A673 (cell line): ENCODE measurements around the gene ISM1. TPM values are rescaled to one million over a fixed set of nuclear protein-coding genes. Genes with fewer than 3 reads are reported as not detected.
A peak's percentile ranks its signal among the peaks of the same experiment; 100 is the strongest.

Experiments
- BruUV-seq: library from RNA; stranded (reverse); fragments of 400-500 nt; replicated peaks from 2 replicates; lab custom pipeline; 2021; lab: Mats Ljungman, UMichigan
- CTCF ChIA-PET: fragments of 300-600 bp; sonication (Branson Sonifier 250); formaldehyde crosslinking; loops from one replicate; lab custom pipeline; 2022; ENCODE audit warnings: antibody characterized with exemption; lab: Charles Lee
- POLR2A ChIA-PET: fragments of 300-600 bp; sonication (Branson Sonifier 250); formaldehyde crosslinking; loops from one replicate; lab custom pipeline; 2022; ENCODE audit warnings: antibody characterized with exemption; ENCODE audit not compliant: low non-redundant PET; lab: Charles Lee
- DNase-seq: peaks from one replicate; pipeline ENCODE4 v3.0.0-alpha.2; 2015; ENCODE audit warnings: low spot score
- H3K27ac ChIP-seq: fragments of 200-600 bp; sonication (generic); 2 replicates; pipeline ENCODE4 v1.5.1; 2016; ENCODE audit warnings: mixed run types, low read depth, mild to moderate bottlenecking, mixed read lengths, antibody characterized with exemption, low read length; ENCODE audit not compliant: poor library complexity, severe bottlenecking
- H3K27me3 ChIP-seq: fragments of 200-600 bp; sonication (generic); replicated peaks from 2 replicates; pipeline ENCODE4 v1.6.1; 2017; ENCODE audit warnings: mixed run types, low read depth, mild to moderate bottlenecking, mixed read lengths, antibody characterized with exemption, low read length; ENCODE audit not compliant: insufficient read depth, poor library complexity
- H3K36me3 ChIP-seq: fragments of 200-600 bp; sonication (generic); 2 replicates; pipeline ENCODE4 v1.6.1; 2016; ENCODE audit warnings: mixed run types, mild to moderate bottlenecking, mixed read lengths, antibody characterized with exemption, low read length; ENCODE audit not compliant: insufficient read depth, poor library complexity, severe bottlenecking
- H3K4me1 ChIP-seq: fragments of 200-600 bp; sonication (generic); 2 replicates; pipeline ENCODE4 v1.6.1; 2017; ENCODE audit warnings: mixed run types, mild to moderate bottlenecking, mixed read lengths, antibody characterized with exemption, low read length; ENCODE audit not compliant: insufficient read depth, poor library complexity, severe bottlenecking
- H3K4me3 ChIP-seq: fragments of 200-600 bp; sonication (generic); 2 replicates; pipeline ENCODE4 v1.5.1; 2016; ENCODE audit warnings: low read depth, mixed run types, mild to moderate bottlenecking, mixed read lengths, low read length; ENCODE audit not compliant: poor library complexity, severe bottlenecking
- H3K9me3 ChIP-seq: fragments of 200-600 bp; sonication (generic); 2 replicates; pipeline ENCODE4 v1.6.1; 2016; ENCODE audit warnings: mixed run types, low read depth, mild to moderate bottlenecking, mixed read lengths, antibody characterized with exemption, low read length; ENCODE audit not compliant: poor library complexity, severe bottlenecking
- CTCF ChIP-seq: fragments of 300-800, 200-600 bp; sonication (generic); conservative IDR thresholded peaks from 2 replicates; pipeline ENCODE4 v1.5.1; 2017; ENCODE audit warnings: low read depth, mild to moderate bottlenecking, antibody characterized with exemption, low read length, moderate library complexity, mixed read lengths
- EZH2 ChIP-seq: fragments of 200-600 bp; sonication (generic); IDR thresholded peaks from 2 replicates; pipeline ENCODE4 v1.6.1; 2017; ENCODE audit warnings: borderline replicate concordance, low read depth, mild to moderate bottlenecking, mixed read lengths, antibody characterized with exemption, low read length; ENCODE audit not compliant: poor library complexity, severe bottlenecking
- intact Hi-C: fragments of 100-400 bp; cut with micrococcal nuclease; formaldehyde crosslinking; loops from one replicate; pipeline ENCODE4 v1.10.0; 2022; ENCODE audit not compliant: unreplicated experiment
- total RNA-seq: library from RNA; stranded (reverse); gene quantifications from 2 replicates; pipeline ENCODE4 v1.2.3, GENCODE V29; 2021

Gene ISM1
- total RNA-seq, 1 experiment from 2014 or later = 0.11 TPM

DNA sequence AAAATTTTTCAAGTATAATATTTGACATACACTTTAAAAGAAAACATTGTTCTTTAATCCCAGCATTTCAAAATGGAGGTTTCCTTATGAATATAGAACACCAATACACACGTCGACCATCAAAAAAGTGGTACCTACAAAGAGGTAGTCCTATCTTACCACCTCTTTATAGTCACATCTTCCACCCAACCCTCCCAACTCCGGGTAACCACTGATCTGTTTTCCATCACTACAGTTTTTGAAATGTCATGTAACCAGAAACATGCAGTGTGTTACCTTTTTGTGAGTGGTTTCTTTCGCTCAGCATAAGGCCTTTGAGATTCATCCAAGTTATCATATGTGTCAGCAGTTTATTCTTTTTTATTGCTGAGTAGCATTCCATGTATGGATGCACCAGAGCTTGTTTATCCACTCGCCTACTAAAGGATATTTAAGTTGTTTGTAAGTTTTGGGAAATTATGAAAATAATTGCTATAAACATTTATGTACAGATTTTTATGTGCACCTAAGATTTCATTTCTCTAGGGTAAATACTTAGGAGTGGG, 104.8 kb downstream of the ISM1 start:
- Histone ChIP-seq H3K9me3 (no peaks in the 10 kb centered on the region), H3K4me1 (no peaks in the 10 kb centered on the region), H3K36me3 (no peaks in the 10 kb centered on the region), H3K4me3 (no peak overlapping the region), H3K27ac (no peak overlapping the region), H3K27me3 (no peaks in the 10 kb centered on the region)
- no TSS peak for BruUV-seq
- intact Hi-C loops = loop anchor here (1.0 to 10.0 kb wide), 4 partner anchors 129 to 449 kb away; no protein-coding TSS in a partner anchor
- CTCF ChIA-PET = no interaction called here
- POLR2A ChIA-PET = no interaction called here
- TF ChIP-seq EZH2 = no peak
- TF ChIP-seq CTCF = no peak
- DNase-seq = no peak

GRCh38 chr20:13331536-13331935, 110.5 kb downstream of the ISM1 start:
- intact Hi-C loops = no loop called here
- no peak for TF ChIP-seq CTCF
- TF ChIP-seq EZH2 = no peak
- H3K4me1 ChIP-seq = no peaks in the 10 kb centered on the region
- ChIA-PET CTCF (no interaction called here), POLR2A (no interaction called here)
- no peaks in the 10 kb centered on the region for H3K27me3 ChIP-seq
- peak; percentile 6 for DNase-seq
- BruUV-seq = no TSS peak
- no peaks in the 10 kb centered on the region for H3K9me3 ChIP-seq
- no peak overlapping the region for H3K27ac ChIP-seq
- no peak overlapping the region for H3K4me3 ChIP-seq
- H3K36me3 ChIP-seq = no peaks in the 10 kb centered on the region

GRCh38 chr20:13333036-13333435, 112.0 kb downstream of the ISM1 start:
- no peak for TF ChIP-seq CTCF
- TF ChIP-seq EZH2 = no peak
- H3K9me3 ChIP-seq = no peaks in the 10 kb centered on the region
- no peak for DNase-seq
- no peaks in the 10 kb centered on the region for H3K4me1 ChIP-seq
- ChIA-PET CTCF (no interaction called here), POLR2A (no interaction called here)
- no peaks in the 10 kb centered on the region for H3K36me3 ChIP-seq
- no peaks in the 10 kb centered on the region for H3K27me3 ChIP-seq
- intact Hi-C loops = no loop called here
- no TSS peak for BruUV-seq
- no peak overlapping the region for H3K27ac ChIP-seq
- H3K4me3 ChIP-seq = no peak overlapping the region
